HEK293 (cell line): ENCODE measurements around the gene SERPINA1.
A peak's percentile ranks its signal among the peaks of the same experiment; 100 is the strongest.

Experiments
- CTCF ChIA-PET: fragments of 350-600 bp; formaldehyde crosslinking; extraction: SDS; loops from one replicate; lab custom pipeline; 2021; ENCODE audit warnings: antibody characterized with exemption; lab: Yijun Ruan, JAX
- POLR2A ChIA-PET: fragments of 300-600 bp; formaldehyde crosslinking; extraction: SDS; loops from one replicate; lab custom pipeline; 2020; ENCODE audit warnings: antibody characterized with exemption, inconsistent platforms; lab: Yijun Ruan, JAX
- H3K27ac ChIP-seq: fragments of 200-500 bp; sonication (Bioruptor generic); 2 replicates; pipeline ENCODE4 v1.5.1; 2014; ENCODE audit warnings: low read depth, low read length, control low read depth, inconsistent platforms; ENCODE audit errors: extremely low read depth
- H3K36me3 ChIP-seq, 2 experiments: fragments of 200-500 bp in 1 of 2; sonication (Bioruptor generic) in 1 of 2; 1 replicate in 1 of 2; 2 replicates in 1 of 2; pipeline ENCODE4 v1.5.1; 2014 to 2017; ENCODE audit warnings: inconsistent platforms in 2 of 2, low read length in 2 of 2; ENCODE audit not compliant: control insufficient read depth in 2 of 2, insufficient read depth in 1 of 2
- H3K4me1 ChIP-seq: fragments of 200-500 bp; sonication (Bioruptor generic); 2 replicates; pipeline ENCODE4 v1.5.1; 2014; ENCODE audit warnings: mild to moderate bottlenecking, low read length, inconsistent platforms; ENCODE audit not compliant: control insufficient read depth, insufficient read depth
- H3K4me3 ChIP-seq: 2 replicates; pipeline ENCODE4 v1.5.1; 2011; ENCODE audit warnings: low read depth, mild to moderate bottlenecking, control low read depth, low read length, moderate library complexity
- H3K9me3 ChIP-seq: fragments of 200-500 bp; sonication (Bioruptor generic); 2 replicates; pipeline ENCODE4 v1.5.1; 2014; ENCODE audit warnings: low read depth, low read length, inconsistent platforms; ENCODE audit not compliant: control insufficient read depth, insufficient read depth
- KLF10 ChIP-seq: fragments of 450-650 bp; IDR thresholded peaks from 2 replicates; pipeline ENCODE4 v1.5.1; 2018; ENCODE audit warnings: missing biosample characterization, mild to moderate bottlenecking, missing genetic modification characterization
- KLF16 ChIP-seq: fragments of 450-650 bp; formaldehyde crosslinking; IDR thresholded peaks from 2 replicates; pipeline ENCODE4 v1.5.1; 2017; ENCODE audit warnings: missing biosample characterization, missing genetic modification characterization
- TCF7L2 ChIP-seq: IDR thresholded peaks from 2 replicates; pipeline ENCODE4 v1.6.1; 2011; ENCODE audit warnings: low read depth, mild to moderate bottlenecking, inconsistent platforms, low read length, moderate library complexity, borderline replicate concordance
- ZNF138 ChIP-seq: fragments of 450-650 bp; formaldehyde crosslinking; IDR thresholded peaks from 2 replicates; pipeline ENCODE4 v1.5.1; 2016; ENCODE audit warnings: missing biosample characterization, missing genetic modification characterization, borderline replicate concordance
- ZNF140 ChIP-seq: fragments of 450-650 bp; formaldehyde crosslinking; IDR thresholded peaks from 2 replicates; pipeline ENCODE4 v1.5.1; 2016; ENCODE audit warnings: missing biosample characterization, missing genetic modification characterization
- ZNF175 ChIP-seq: fragments of 450-650 bp; formaldehyde crosslinking; IDR thresholded peaks from 2 replicates; pipeline ENCODE4 v1.5.1; 2016; ENCODE audit warnings: missing biosample characterization, missing genetic modification characterization
- ZNF239 ChIP-seq: fragments of 450-650 bp; formaldehyde crosslinking; IDR thresholded peaks from 2 replicates; pipeline ENCODE4 v1.5.1; 2016; ENCODE audit warnings: missing biosample characterization, missing genetic modification characterization
- ZNF248 ChIP-seq: fragments of 450-650 bp; formaldehyde crosslinking; IDR thresholded peaks from 2 replicates; pipeline ENCODE4 v1.5.1; 2017; ENCODE audit warnings: missing biosample characterization, missing genetic modification characterization
- ZNF302 ChIP-seq: fragments of 450-650 bp; formaldehyde crosslinking; IDR thresholded peaks from 2 replicates; pipeline ENCODE4 v1.5.1; 2016; ENCODE audit warnings: missing biosample characterization, missing genetic modification characterization, low read depth
- ZNF423 ChIP-seq: fragments of 450-650 bp; formaldehyde crosslinking; IDR thresholded peaks from 2 replicates; pipeline ENCODE4 v1.5.1; 2016; ENCODE audit warnings: missing biosample characterization, missing genetic modification characterization
- ZNF433 ChIP-seq: fragments of 450-650 bp; formaldehyde crosslinking; IDR thresholded peaks from 2 replicates; pipeline ENCODE4 v1.5.1; 2016; ENCODE audit warnings: missing biosample characterization, missing genetic modification characterization, low read depth
- ZNF571 ChIP-seq: fragments of 450-650 bp; formaldehyde crosslinking; IDR thresholded peaks from 2 replicates; pipeline ENCODE4 v1.5.0; 2017; ENCODE audit warnings: missing biosample characterization, missing genetic modification characterization
- ZNF610 ChIP-seq: fragments of 450-650 bp; formaldehyde crosslinking; IDR thresholded peaks from 2 replicates; pipeline ENCODE4 v1.5.1; 2016; ENCODE audit warnings: missing biosample characterization, missing genetic modification characterization, borderline replicate concordance
- ZNF654 ChIP-seq: fragments of 450-650 bp; formaldehyde crosslinking; IDR thresholded peaks from 2 replicates; pipeline ENCODE4 v1.5.1; 2016; ENCODE audit warnings: low read depth, missing biosample characterization, missing genetic modification characterization
- ZNF658 ChIP-seq: fragments of 450-650 bp; formaldehyde crosslinking; IDR thresholded peaks from 2 replicates; pipeline ENCODE4; 2016; ENCODE audit warnings: missing biosample characterization, missing genetic modification characterization
- ZNF776 ChIP-seq: fragments of 450-650 bp; formaldehyde crosslinking; IDR thresholded peaks from 2 replicates; pipeline ENCODE4 v1.5.0; 2017; ENCODE audit warnings: missing biosample characterization, missing genetic modification characterization, borderline replicate concordance
- TF ChIP-seq, protein P1 (sequence below): fragments of 450-650 bp; formaldehyde crosslinking; IDR thresholded peaks from 2 replicates; pipeline ENCODE4 v1.5.1; 2016; ENCODE audit warnings: missing biosample characterization, missing genetic modification characterization
- TF ChIP-seq, protein P2 (sequence below): fragments of 450-650 bp; formaldehyde crosslinking; IDR thresholded peaks from 2 replicates; pipeline ENCODE4 v1.5.1; 2016; ENCODE audit warnings: missing biosample characterization, missing genetic modification characterization, low read depth
- TF ChIP-seq, protein P3 (sequence below): fragments of 450-650 bp; formaldehyde crosslinking; IDR thresholded peaks from 2 replicates; pipeline ENCODE4 v1.5.1; 2016; ENCODE audit warnings: missing biosample characterization, missing genetic modification characterization
- TF ChIP-seq, protein P4 (sequence below): fragments of 450-650 bp; IDR thresholded peaks from 2 replicates; pipeline ENCODE4 v1.5.1; 2018; ENCODE audit warnings: missing biosample characterization, mild to moderate bottlenecking, missing genetic modification characterization
- TF ChIP-seq, protein P5 (sequence below): fragments of 450-650 bp; formaldehyde crosslinking; IDR thresholded peaks from 2 replicates; pipeline ENCODE4 v1.5.1; 2017; ENCODE audit warnings: missing biosample characterization, missing genetic modification characterization

Gene SERPINA1

DNA sequence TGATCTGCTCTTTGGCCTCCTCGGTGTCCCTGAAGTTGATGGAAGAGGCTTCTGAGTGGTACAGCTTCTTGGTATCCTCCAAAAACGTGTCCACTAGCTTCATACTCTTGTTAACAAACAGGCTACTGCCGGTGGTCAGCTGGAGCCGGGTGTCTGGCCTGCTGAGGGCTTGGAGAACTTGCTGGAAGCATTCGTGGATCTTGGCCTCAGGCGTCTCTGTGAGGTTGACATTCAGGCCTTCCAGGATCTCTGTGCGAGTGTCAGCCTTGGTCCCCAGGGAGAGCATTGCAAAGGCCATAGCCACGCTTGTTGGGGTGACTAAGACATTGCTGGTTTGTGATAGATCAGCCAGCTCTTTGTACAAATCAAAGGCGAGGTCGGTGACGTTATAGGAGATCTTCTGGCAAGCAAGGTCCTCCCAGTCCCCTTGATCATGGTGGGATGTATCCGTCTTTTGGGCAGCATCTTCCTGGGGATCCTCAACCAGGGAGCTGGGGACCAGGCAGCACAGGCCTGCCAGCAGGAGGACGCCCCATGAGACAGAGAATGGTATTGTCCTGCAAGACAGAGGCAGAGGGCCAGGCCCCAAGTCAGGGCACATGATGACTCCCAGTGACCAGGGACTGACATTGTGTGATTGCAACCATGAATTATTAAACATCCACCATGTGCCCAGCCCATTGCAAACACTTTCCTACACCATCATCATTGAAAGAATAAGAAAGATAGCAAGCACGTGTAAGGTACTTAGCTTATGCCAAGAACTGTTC, 22.1 kb downstream of the SERPINA1 start, which contains the start of gene SERPINA2:
TSS of gene SERPINA2 (minus strand) at position 553 of the 770 bp plus-strand sequence.
- CTCF ChIA-PET = interaction anchor here (0.6 kb wide), 1 partner anchor 14 kb away, joined by 3 read pairs; no protein-coding TSS in a partner anchor
- Histone ChIP-seq H3K36me3 (no peaks in the 10 kb centered on the region), H3K27ac (no peak within 1 kb of the TSS), H3K4me1 (no peaks in the 10 kb centered on the region), H3K4me3 (no peak within 1 kb of the TSS), H3K9me3 (no peaks in the 10 kb centered on the region)
- TF ChIP-seq ZNF140 (tag by site-specific recombination) = no peak
- POLR2A ChIA-PET = no interaction called here

DNA sequence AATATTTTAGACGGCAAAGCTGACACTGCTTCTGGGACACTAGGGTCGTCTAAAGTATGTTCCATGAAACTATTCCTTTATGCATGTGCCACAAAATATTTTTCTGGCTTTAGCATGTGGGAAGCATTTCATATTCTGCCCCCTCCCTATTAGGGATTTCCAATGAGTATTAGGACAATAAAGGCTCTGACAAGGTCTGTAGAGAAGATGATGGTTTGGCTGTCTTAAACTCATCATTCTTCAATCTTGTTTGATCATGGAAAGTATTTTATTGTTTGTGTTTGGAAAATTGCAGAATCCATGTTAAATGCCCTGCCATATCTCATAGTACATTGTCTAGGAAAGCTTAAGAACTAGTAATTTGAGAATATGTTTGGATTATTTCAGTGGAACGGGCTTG, 22.8 kb downstream of the SERPINA1 start:
- no peaks in the 10 kb centered on the region for H3K4me1 ChIP-seq
- TF ChIP-seq ZNF433 = no peak
- no peak for TF ChIP-seq ZNF248 (tag by site-specific recombination)
- TF ChIP-seq ZNF302 = no peak
- TF ChIP-seq, protein P1, sequence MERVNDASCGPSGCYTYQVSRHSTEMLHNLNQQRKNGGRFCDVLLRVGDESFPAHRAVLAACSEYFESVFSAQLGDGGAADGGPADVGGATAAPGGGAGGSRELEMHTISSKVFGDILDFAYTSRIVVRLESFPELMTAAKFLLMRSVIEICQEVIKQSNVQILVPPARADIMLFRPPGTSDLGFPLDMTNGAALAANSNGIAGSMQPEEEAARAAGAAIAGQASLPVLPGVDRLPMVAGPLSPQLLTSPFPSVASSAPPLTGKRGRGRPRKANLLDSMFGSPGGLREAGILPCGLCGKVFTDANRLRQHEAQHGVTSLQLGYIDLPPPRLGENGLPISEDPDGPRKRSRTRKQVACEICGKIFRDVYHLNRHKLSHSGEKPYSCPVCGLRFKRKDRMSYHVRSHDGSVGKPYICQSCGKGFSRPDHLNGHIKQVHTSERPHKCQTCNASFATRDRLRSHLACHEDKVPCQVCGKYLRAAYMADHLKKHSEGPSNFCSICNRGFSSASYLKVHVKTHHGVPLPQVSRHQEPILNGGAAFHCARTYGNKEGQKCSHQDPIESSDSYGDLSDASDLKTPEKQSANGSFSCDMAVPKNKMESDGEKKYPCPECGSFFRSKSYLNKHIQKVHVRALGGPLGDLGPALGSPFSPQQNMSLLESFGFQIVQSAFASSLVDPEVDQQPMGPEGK (tag by site-specific recombination) = no peak
- TF ChIP-seq, protein P2, sequence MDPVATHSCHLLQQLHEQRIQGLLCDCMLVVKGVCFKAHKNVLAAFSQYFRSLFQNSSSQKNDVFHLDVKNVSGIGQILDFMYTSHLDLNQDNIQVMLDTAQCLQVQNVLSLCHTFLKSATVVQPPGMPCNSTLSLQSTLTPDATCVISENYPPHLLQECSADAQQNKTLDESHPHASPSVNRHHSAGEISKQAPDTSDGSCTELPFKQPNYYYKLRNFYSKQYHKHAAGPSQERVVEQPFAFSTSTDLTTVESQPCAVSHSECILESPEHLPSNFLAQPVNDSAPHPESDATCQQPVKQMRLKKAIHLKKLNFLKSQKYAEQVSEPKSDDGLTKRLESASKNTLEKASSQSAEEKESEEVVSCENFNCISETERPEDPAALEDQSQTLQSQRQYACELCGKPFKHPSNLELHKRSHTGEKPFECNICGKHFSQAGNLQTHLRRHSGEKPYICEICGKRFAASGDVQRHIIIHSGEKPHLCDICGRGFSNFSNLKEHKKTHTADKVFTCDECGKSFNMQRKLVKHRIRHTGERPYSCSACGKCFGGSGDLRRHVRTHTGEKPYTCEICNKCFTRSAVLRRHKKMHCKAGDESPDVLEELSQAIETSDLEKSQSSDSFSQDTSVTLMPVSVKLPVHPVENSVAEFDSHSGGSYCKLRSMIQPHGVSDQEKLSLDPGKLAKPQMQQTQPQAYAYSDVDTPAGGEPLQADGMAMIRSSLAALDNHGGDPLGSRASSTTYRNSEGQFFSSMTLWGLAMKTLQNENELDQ (tag by site-specific recombination) = no peak
- TF ChIP-seq, protein P3, sequence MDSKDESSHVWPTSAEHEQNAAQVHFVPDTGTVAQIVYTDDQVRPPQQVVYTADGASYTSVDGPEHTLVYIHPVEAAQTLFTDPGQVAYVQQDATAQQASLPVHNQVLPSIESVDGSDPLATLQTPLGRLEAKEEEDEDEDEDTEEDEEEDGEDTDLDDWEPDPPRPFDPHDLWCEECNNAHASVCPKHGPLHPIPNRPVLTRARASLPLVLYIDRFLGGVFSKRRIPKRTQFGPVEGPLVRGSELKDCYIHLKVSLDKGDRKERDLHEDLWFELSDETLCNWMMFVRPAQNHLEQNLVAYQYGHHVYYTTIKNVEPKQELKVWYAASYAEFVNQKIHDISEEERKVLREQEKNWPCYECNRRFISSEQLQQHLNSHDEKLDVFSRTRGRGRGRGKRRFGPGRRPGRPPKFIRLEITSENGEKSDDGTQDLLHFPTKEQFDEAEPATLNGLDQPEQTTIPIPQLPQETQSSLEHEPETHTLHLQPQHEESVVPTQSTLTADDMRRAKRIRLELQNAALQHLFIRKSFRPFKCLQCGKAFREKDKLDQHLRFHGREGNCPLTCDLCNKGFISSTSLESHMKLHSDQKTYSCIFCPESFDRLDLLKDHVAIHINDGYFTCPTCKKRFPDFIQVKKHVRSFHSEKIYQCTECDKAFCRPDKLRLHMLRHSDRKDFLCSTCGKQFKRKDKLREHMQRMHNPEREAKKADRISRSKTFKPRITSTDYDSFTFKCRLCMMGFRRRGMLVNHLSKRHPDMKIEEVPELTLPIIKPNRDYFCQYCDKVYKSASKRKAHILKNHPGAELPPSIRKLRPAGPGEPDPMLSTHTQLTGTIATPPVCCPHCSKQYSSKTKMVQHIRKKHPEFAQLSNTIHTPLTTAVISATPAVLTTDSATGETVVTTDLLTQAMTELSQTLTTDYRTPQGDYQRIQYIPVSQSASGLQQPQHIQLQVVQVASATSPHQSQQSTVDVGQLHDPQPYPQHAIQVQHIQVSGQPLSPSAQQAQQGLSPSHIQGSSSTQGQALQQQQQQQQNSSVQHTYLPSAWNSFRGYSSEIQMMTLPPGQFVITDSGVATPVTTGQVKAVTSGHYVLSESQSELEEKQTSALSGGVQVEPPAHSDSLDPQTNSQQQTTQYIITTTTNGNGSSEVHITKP (tag by site-specific recombination) = no peak
- peak; percentile 85 for TF ChIP-seq ZNF239
- no peak for TF ChIP-seq TCF7L2
- TF ChIP-seq ZNF571 (tag by site-specific recombination) = no peak
- no peak overlapping the region for H3K27ac ChIP-seq
- no peaks in the 10 kb centered on the region for H3K9me3 ChIP-seq
- no peaks in the 10 kb centered on the region for H3K36me3 ChIP-seq
- H3K4me3 ChIP-seq = no peak overlapping the region
- CTCF ChIA-PET = no interaction called here
- POLR2A ChIA-PET = no interaction called here

DNA sequence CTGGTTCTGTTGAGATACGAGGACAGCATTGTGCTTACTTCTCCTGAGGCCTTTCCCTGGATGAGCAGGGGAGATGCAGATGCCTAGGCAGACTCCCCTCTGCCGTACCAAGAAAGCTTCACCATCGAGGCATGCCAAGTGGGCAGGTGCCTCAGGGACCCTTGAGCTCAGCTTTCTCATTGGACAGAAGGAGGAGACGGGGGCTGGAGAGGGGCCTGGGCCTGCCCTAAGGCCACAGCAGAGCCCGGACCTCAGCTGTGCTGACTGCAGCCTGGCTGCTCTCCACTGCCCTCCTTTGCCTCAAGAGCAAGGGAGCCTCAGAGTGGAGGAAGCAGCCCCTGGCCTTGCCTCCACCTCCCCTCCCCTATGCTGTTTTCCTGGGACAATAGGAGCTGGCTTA, 23.4 kb downstream of the SERPINA1 start:
- Histone ChIP-seq H3K9me3 (no peaks in the 10 kb centered on the region), H3K36me3 (no peaks in the 10 kb centered on the region), H3K4me1 (no peaks in the 10 kb centered on the region), H3K27ac (no peak overlapping the region), H3K4me3 (no peak overlapping the region)
- ChIA-PET POLR2A (no interaction called here), CTCF (no interaction called here)
- TF ChIP-seq ZNF175 (no peak), KLF16 (tag by site-specific recombination) (no peak), ZNF658 (tag by site-specific recombination) (no peak), KLF10 (tag by site-specific recombination) (no peak), ZNF138 (no peak), ZNF654 (no peak), ZNF610 (tag by site-specific recombination) (no peak), ZNF776 (tag by site-specific recombination) (no peak), ZNF423 (tag by site-specific recombination) (no peak)
- TF ChIP-seq, protein P4, sequence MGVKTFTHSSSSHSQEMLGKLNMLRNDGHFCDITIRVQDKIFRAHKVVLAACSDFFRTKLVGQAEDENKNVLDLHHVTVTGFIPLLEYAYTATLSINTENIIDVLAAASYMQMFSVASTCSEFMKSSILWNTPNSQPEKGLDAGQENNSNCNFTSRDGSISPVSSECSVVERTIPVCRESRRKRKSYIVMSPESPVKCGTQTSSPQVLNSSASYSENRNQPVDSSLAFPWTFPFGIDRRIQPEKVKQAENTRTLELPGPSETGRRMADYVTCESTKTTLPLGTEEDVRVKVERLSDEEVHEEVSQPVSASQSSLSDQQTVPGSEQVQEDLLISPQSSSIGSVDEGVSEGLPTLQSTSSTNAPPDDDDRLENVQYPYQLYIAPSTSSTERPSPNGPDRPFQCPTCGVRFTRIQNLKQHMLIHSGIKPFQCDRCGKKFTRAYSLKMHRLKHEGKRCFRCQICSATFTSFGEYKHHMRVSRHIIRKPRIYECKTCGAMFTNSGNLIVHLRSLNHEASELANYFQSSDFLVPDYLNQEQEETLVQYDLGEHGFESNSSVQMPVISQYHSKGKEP = no peak
- TF ChIP-seq, protein P5, sequence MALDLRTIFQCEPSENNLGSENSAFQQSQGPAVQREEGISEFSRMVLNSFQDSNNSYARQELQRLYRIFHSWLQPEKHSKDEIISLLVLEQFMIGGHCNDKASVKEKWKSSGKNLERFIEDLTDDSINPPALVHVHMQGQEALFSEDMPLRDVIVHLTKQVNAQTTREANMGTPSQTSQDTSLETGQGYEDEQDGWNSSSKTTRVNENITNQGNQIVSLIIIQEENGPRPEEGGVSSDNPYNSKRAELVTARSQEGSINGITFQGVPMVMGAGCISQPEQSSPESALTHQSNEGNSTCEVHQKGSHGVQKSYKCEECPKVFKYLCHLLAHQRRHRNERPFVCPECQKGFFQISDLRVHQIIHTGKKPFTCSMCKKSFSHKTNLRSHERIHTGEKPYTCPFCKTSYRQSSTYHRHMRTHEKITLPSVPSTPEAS (tag by site-specific recombination) = no peak
